Measurements from ENCODE around the gene RALGAPA2.

Gene RALGAPA2

DNA sequence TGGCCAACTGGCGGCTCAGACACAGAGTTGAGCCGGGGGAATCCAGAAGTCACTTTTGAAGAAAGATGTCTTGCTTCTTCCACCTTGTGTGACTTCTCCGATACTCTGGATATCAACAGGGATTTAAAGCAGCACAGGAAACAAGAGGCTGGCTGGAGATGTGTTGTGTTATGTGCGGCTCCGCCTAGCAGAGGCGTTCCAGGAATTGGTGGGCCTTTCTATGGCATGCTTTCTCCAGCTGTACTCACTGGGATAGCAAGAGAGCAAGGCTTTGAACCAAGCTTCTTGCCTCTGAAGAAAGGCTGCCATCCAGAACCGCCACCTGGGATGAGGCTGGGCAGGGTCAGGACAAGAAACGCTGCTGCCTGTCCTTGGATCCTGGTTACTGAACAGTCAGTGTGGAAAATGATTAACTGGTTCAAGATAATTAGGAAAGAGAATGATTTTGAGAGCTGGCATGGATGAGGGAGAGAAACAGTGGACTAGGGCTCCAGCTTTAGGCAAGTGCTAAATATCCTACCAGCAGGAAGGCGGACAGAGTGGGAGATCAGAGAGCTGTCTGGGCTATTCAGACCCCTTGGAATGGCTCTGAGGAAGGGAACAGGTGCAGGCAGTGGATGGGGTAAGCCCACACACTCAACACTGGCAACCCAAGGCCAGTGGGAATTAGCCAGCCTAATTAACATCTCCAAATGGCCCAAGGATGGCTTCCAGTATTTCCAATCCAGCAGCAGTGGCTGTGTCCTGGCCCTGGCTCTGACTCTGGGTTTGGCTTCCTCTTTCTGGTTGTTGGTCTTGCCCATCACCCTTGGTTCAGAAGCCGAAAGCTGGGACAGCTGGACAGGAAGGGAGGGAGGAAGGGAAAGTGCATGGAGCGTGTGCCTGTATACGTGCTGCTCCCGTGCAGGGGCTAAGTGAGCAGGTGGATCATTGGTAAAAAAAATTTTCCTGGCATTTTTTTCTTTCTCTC is 312.6 kb downstream of the RALGAPA2 start:
- Histone ChIP-seq H3K27me3 (ENCODE audit: control insufficient read depth, insufficient read depth, low read length) (no peaks in the 10 kb centered on the region), H3K4me1 (ENCODE audit: control insufficient read depth, insufficient read depth, low read length) (peaks cover 4% of the 10 kb centered on the region; the same call in 1 of the 2 replicates), H3K36me3 (ENCODE audit: control insufficient read depth, insufficient read depth, low read length) (no peaks in the 10 kb centered on the region), H3K9me3 (ENCODE audit: control insufficient read depth, insufficient read depth, low read length) (no peaks in the 10 kb centered on the region), H3K27ac (ENCODE audit: low read length) (no peak overlapping the region), H3K4me3 (ENCODE audit: low read length) (no peak overlapping the region)
- DNase-seq (ENCODE audit: low read depth, low spot score), result no peak
- WGBS (ENCODE audit: insufficient coverage, insufficient read length), result no CpG with 5 or more reads among the region's 13 CpGs

DNA sequence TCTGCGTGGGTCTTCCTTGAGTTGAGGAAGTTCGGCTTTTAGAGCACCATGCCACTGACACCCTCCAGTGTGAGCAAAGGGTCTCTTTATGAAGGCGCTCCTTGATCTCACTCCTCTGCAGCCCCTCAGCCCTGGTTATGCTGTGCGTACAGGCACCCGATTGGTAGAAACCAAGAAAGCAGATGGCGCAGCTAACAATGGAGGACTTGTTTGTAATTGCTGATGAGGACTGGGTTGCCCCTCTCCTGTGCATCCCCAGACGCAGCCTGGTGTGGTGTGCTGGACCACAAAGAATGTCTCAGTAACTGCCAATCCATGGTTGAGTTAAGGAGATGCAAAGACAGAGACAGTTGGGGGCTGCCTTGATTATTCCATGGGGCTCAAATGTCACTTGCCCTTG is 314.3 kb downstream of the RALGAPA2 start:
- no peak for DNase-seq (ENCODE audit: low read depth, low spot score)
- Histone ChIP-seq H3K27ac (ENCODE audit: low read length) (no peak overlapping the region), H3K9me3 (ENCODE audit: control insufficient read depth, insufficient read depth, low read length) (no peaks in the 10 kb centered on the region), H3K36me3 (ENCODE audit: control insufficient read depth, insufficient read depth, low read length) (no peaks in the 10 kb centered on the region; the same call in 1 of the 2 replicates), H3K27me3 (ENCODE audit: control insufficient read depth, insufficient read depth, low read length) (no peaks in the 10 kb centered on the region), H3K4me1 (ENCODE audit: control insufficient read depth, insufficient read depth, low read length) (peaks cover 4% of the 10 kb centered on the region; the same call in 1 of the 2 replicates), H3K4me3 (ENCODE audit: low read length) (no peak overlapping the region)
- WGBS (ENCODE audit: insufficient coverage, insufficient read length), result no CpG with 5 or more reads among the region's 7 CpGs

DNA sequence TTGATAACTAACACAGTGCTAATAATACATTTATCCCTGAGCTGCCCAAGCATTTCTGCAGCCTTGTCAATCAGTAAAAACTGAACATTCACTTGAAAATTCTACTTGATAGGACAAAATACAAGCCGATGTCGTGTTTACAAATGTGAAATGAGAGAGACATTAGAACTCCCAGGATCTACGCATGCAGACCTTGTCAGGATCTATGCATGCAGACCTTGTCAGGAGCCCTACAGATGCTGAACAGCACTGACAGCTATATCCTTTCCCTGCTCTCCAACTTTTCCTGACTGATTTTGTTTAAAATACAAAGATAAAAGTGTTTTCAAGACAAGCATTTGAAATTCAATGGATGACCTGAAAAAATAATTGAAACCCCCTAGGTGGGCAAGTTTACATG is 315.6 kb downstream of the RALGAPA2 start:
- H3K4me3 ChIP-seq (ENCODE audit: low read length), result no peak overlapping the region
- peaks cover 4% of the 10 kb centered on the region; the same call in 1 of the 2 replicates for H3K4me1 ChIP-seq (ENCODE audit: control insufficient read depth, insufficient read depth, low read length)
- H3K36me3 ChIP-seq (ENCODE audit: control insufficient read depth, insufficient read depth, low read length), result no peaks in the 10 kb centered on the region; the same call in 1 of the 2 replicates
- H3K27ac ChIP-seq (ENCODE audit: low read length), result no peak overlapping the region
- no CpG with 5 or more reads among the region's 3 CpGs for WGBS (ENCODE audit: insufficient coverage, insufficient read length)
- H3K27me3 ChIP-seq (ENCODE audit: control insufficient read depth, insufficient read depth, low read length), result no peaks in the 10 kb centered on the region
- no peaks in the 10 kb centered on the region for H3K9me3 ChIP-seq (ENCODE audit: control insufficient read depth, insufficient read depth, low read length)
- no peak for DNase-seq (ENCODE audit: low read depth, low spot score)

DNA sequence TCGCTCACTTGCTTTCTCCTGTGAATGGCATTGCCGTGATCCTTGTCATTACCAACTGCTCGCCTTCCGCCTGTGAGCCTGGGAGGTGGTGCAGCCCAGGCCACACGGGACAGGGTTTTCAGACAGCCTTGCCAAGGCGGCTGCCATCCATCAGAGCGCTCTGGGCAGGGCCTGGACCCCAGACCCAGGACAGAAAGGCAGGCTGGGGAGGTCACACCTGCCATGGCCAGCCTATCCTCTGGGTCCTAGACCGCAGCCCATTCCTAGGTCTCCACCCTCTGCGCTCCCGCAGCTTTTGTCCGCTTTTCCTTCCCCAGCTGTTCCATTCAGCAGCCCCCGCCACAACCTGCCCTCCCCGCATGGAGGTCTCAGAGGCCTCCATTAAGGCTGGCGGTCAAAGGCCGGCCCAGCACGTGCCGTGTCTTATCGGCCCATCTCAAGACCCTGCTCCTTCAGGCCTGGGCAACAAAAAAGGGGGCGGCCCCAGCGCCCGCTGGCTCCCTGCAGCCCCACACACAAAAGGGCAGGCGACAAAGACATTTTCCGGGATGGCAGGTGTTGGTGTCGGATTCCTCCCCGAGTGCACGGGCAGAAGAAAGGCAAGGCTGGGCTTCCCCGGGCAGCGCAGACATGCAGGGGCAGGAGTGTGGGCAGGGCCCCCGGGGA is 316.4 kb downstream of the RALGAPA2 start:
- no peak overlapping the region for H3K27ac ChIP-seq (ENCODE audit: low read length)
- no peaks in the 10 kb centered on the region; the same call in 1 of the 2 replicates for H3K36me3 ChIP-seq (ENCODE audit: control insufficient read depth, insufficient read depth, low read length)
- WGBS (ENCODE audit: insufficient coverage, insufficient read length), result no CpG with 5 or more reads among the region's 29 CpGs
- H3K9me3 ChIP-seq (ENCODE audit: control insufficient read depth, insufficient read depth, low read length), result no peaks in the 10 kb centered on the region
- DNase-seq (ENCODE audit: low read depth, low spot score), result no peak
- H3K4me1 ChIP-seq (ENCODE audit: control insufficient read depth, insufficient read depth, low read length), result peaks cover 4% of the 10 kb centered on the region; the same call in 1 of the 2 replicates
- H3K4me3 ChIP-seq (ENCODE audit: low read length), result no peak overlapping the region
- H3K27me3 ChIP-seq (ENCODE audit: control insufficient read depth, insufficient read depth, low read length), result no peaks in the 10 kb centered on the region

DNA sequence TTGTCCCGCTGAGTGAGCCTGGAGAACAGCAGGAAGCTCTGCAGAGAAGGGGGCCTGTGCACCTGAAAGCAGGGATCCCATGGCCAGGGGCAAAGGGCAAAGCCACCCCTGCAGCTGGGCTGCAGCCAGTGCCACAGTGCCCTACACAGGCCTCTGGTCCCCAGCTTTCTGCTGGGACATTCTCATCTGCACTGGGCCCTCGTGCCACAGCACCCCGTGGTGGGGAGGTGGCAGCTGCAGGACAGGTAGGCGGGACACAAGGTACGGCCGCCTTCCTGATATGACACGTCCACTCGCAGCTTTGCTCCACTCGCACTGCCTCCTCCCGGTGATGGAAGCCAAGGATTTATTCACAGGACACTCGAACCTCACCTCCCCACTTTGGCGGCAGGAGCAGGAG is 317.4 kb downstream of the RALGAPA2 start:
- Histone ChIP-seq H3K4me3 (ENCODE audit: low read length) (no peak overlapping the region), H3K9me3 (ENCODE audit: control insufficient read depth, insufficient read depth, low read length) (no peaks in the 10 kb centered on the region), H3K4me1 (ENCODE audit: control insufficient read depth, insufficient read depth, low read length) (peaks cover 4% of the 10 kb centered on the region; the same call in 1 of the 2 replicates), H3K36me3 (ENCODE audit: control insufficient read depth, insufficient read depth, low read length) (no peaks in the 10 kb centered on the region; the same call in 1 of the 2 replicates), H3K27me3 (ENCODE audit: control insufficient read depth, insufficient read depth, low read length) (no peaks in the 10 kb centered on the region), H3K27ac (ENCODE audit: low read length) (no peak overlapping the region)
- DNase-seq (ENCODE audit: low read depth, low spot score), result no peak
- no CpG with 5 or more reads among the region's 12 CpGs for WGBS (ENCODE audit: insufficient coverage, insufficient read length)

DNA sequence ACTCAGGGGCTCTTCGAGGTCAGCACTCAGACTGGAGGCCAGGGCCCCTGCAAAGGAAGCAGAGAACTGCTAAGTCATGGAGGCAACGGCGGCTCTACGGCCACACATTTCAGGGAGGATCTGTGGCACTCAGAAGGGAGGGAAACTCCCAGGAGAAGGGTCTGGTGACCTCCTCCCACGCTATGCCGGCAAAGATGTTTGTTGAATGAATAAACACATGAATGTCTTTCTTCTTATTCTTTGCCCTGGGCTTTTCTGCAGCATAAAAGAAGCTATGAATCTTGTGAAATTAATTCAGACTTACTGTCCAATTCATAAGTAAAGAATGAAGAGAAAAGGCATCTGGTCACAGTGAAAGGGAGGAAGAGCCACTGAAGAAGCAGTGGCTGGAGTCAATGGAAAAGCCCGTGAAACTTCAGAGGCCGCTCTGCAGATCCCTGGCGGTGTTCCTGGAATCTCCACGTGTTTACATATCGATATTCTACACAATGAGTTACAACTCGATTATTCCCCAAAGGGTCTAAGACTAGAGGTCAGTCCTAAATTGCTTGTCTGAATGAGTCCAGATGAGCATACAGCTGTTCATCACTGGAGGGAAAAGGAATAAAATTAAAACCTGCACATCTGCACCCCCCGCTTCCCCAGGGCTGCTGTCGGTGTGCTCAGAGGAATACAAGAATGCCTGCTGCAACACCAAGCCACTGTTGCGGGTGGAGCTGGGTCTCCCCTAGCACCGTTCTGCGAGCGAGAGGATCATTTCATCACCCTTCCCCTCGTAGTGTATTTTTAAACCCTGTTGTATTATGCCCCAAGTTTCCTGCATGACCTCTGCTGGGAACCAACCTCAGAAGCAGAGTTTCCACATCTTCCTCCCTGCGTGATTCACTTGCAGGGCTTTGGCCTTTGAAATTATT is 319.0 kb downstream of the RALGAPA2 start:
- WGBS (ENCODE audit: insufficient coverage, insufficient read length), result no CpG with 5 or more reads among the region's 20 CpGs
- Histone ChIP-seq H3K9me3 (ENCODE audit: control insufficient read depth, insufficient read depth, low read length) (no peaks in the 10 kb centered on the region), H3K36me3 (ENCODE audit: control insufficient read depth, insufficient read depth, low read length) (no peaks in the 10 kb centered on the region; the same call in 1 of the 2 replicates), H3K4me3 (ENCODE audit: low read length) (no peak overlapping the region), H3K27me3 (ENCODE audit: control insufficient read depth, insufficient read depth, low read length) (no peaks in the 10 kb centered on the region), H3K27ac (ENCODE audit: low read length) (no peak overlapping the region), H3K4me1 (ENCODE audit: control insufficient read depth, insufficient read depth, low read length) (peaks cover 4% of the 10 kb centered on the region; the same call in 1 of the 2 replicates)
- no peak for DNase-seq (ENCODE audit: low read depth, low spot score)

DNA sequence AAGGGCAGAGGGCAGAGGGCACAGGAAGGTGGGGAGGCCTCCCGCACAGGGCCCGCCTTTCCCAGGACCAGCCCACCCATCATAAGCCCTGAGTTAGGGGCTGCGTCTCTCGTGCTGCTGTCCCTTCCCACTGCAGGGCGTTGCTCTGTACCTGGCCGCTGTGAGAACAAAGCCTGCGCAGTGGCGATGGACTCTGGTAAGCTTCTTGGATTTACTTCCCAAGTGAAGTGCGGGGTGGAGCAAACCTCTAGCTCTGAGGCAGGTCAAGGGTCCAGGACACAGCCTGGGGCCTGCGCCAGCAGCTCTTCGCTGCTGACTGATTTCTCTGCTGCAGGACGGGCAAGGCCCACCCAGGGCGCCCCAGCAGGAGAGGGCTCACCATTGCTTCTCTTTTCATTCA is 320.7 kb downstream of the RALGAPA2 start:
- no CpG with 5 or more reads among the region's 13 CpGs for WGBS (ENCODE audit: insufficient coverage, insufficient read length)
- no peak for DNase-seq (ENCODE audit: low read depth, low spot score)
- Histone ChIP-seq H3K4me1 (ENCODE audit: control insufficient read depth, insufficient read depth, low read length) (peaks cover 4% of the 10 kb centered on the region; the same call in 1 of the 2 replicates), H3K36me3 (ENCODE audit: control insufficient read depth, insufficient read depth, low read length) (no peaks in the 10 kb centered on the region; the same call in 1 of the 2 replicates), H3K9me3 (ENCODE audit: control insufficient read depth, insufficient read depth, low read length) (no peaks in the 10 kb centered on the region), H3K27ac (ENCODE audit: low read length) (no peak overlapping the region), H3K27me3 (ENCODE audit: control insufficient read depth, insufficient read depth, low read length) (no peaks in the 10 kb centered on the region), H3K4me3 (ENCODE audit: low read length) (no peak overlapping the region)

DNA sequence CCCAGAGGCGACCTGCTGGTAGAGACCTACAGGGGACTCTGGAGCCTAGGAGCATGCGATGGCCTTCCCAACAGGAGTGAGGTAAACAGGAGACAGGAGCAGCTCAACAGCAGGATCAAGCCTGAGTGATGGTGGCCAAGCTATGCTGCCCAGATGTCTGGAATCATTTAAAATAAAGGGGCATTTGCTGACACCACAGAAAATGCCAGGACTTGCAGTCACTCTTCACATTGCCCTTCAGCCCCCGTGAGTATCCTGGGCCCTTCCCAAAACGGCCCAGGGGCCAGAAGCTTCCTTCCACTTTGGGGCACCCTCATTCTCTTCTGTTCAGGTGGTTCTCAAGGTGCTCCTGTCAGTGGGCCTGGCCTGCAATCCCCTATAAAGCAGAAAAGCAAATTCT is 321.3 kb downstream of the RALGAPA2 start:
- no CpG with 5 or more reads among the region's 4 CpGs for WGBS (ENCODE audit: insufficient coverage, insufficient read length)
- no peaks in the 10 kb centered on the region for H3K27me3 ChIP-seq (ENCODE audit: control insufficient read depth, insufficient read depth, low read length)
- H3K4me3 ChIP-seq (ENCODE audit: low read length), result no peak overlapping the region
- no peak overlapping the region for H3K27ac ChIP-seq (ENCODE audit: low read length)
- peaks cover 4% of the 10 kb centered on the region; the same call in 1 of the 2 replicates for H3K4me1 ChIP-seq (ENCODE audit: control insufficient read depth, insufficient read depth, low read length)
- H3K9me3 ChIP-seq (ENCODE audit: control insufficient read depth, insufficient read depth, low read length), result no peaks in the 10 kb centered on the region
- no peak for DNase-seq (ENCODE audit: low read depth, low spot score)
- H3K36me3 ChIP-seq (ENCODE audit: control insufficient read depth, insufficient read depth, low read length), result no peaks in the 10 kb centered on the region; the same call in 1 of the 2 replicates

DNA sequence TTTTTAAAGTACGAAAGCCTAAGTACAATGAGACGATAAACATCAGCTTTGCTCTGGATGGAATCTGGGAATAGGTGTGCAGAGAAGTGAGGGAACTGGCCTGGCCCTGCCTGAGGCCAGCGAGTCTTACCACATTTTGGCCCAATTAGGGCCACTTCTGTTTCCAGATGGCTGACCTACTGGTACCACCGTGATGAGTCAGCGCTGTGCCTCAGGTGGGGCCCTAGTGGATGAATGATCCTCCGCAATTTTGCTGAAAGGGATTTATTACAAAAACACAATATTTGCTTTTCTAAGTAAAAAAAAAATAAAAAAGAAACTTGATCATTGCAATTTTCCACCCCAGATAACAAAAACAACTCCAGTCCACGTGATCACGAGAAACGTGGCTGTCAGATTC is 322.1 kb downstream of the RALGAPA2 start:
- no peaks in the 10 kb centered on the region; the same call in 1 of the 2 replicates for H3K36me3 ChIP-seq (ENCODE audit: control insufficient read depth, insufficient read depth, low read length)
- H3K9me3 ChIP-seq (ENCODE audit: control insufficient read depth, insufficient read depth, low read length), result no peaks in the 10 kb centered on the region
- no peaks in the 10 kb centered on the region for H3K27me3 ChIP-seq (ENCODE audit: control insufficient read depth, insufficient read depth, low read length)
- no peak for DNase-seq (ENCODE audit: low read depth, low spot score)
- no peak overlapping the region for H3K4me3 ChIP-seq (ENCODE audit: low read length)
- H3K27ac ChIP-seq (ENCODE audit: low read length), result no peak overlapping the region
- H3K4me1 ChIP-seq (ENCODE audit: control insufficient read depth, insufficient read depth, low read length), result peaks cover 4% of the 10 kb centered on the region; the same call in 1 of the 2 replicates
- no CpG with 5 or more reads among the region's 9 CpGs for WGBS (ENCODE audit: insufficient coverage, insufficient read length)
